ENCODE results near the gene HOXA11.

GRCh38 chr7:27161721-27162560 lies 23.1 kb downstream of the HOXA11 start:
- TF ChIP-seq CTCF (conservative IDR thresholded peaks at IDR 0.05; ENCODE audit: low read depth, low read length): no peak
- no peak for TF ChIP-seq EZH2 (IDR thresholded peaks at IDR 0.05; ENCODE audit: borderline replicate concordance, low read depth, low read length, poor library complexity, severe bottlenecking)

All from A673 (cell line).